Measurements from ENCODE around the gene PTH1R. TPM values are rescaled to one million over a fixed set of nuclear protein-coding genes. Genes with fewer than 3 reads are reported as not detected.

Gene PTH1R
- total RNA-seq, 1 experiment from 2014 or later: 1.0 TPM

DNA sequence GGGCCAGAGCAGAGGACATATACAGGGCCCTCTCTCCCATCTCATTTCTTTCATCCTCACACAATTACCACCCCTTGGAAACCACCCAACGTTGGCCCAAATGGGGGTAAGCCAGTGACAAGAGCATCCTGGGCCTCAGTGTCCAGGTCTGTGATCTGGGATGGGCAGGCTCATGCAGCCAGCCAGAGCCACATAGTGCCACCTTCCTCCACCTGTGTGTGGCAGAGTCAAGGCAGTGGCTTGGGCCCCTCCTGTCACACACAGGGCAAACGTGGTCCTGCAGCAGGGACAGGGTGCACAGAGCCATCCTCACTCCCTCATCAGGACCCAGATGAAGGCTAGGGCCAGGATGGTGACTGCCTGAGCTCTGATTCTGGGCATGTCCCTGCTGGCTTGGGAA, 12.0 kb upstream of the PTH1R start:
- Histone ChIP-seq H2AFZ (ENCODE audit: low read length) (no peak overlapping the region), H3K9me3 (ENCODE audit: control insufficient read depth, low read depth, low read length) (no peaks in the 10 kb centered on the region), H3K4me2 (ENCODE audit: insufficient read depth, insufficient read length, low read length) (no peak overlapping the region), H3K4me1 (ENCODE audit: insufficient read depth, low read length) (no peaks in the 10 kb centered on the region), H2AK5ac (ENCODE audit: insufficient read length, low read length) (no peak overlapping the region), H2BK12ac (ENCODE audit: insufficient read length, low read depth, low read length) (no peak overlapping the region), H3K14ac (ENCODE audit: insufficient read depth, low read length) (no peak overlapping the region), H3K4ac (ENCODE audit: low read depth, low read length) (no peak overlapping the region), H3T11ph (ENCODE audit: low read length) (no peak overlapping the region), H3K18ac (ENCODE audit: insufficient read length, low read depth, low read length) (no peak overlapping the region), H4K8ac (replicated peaks; ENCODE audit: insufficient read length, low read depth, low read length) (no peak overlapping the region), H3K27me3 (ENCODE audit: insufficient read depth, low read length) (no peaks in the 10 kb centered on the region), H3K56ac (ENCODE audit: insufficient read length, low read depth, low read length) (no peak overlapping the region), H2BK5ac (ENCODE audit: insufficient read length, low read length) (no peak overlapping the region), H3K79me2 (ENCODE audit: insufficient read depth, low read length) (no peaks in the 10 kb centered on the region), H2BK15ac (ENCODE audit: low read depth, low read length) (no peak overlapping the region), H4K5ac (ENCODE audit: insufficient read length, low read depth, low read length) (no peak overlapping the region), H2BK20ac (ENCODE audit: low read depth, low read length, poor library complexity, severe bottlenecking) (no peak overlapping the region), H4K91ac (ENCODE audit: insufficient read length, low read depth, low read length) (no peak overlapping the region), H3K23ac (ENCODE audit: insufficient read length, low read depth, low read length) (no peak overlapping the region), H3K23me2 (ENCODE audit: insufficient read length, low read depth, low read length, poor library complexity, severe bottlenecking) (no peaks in the 10 kb centered on the region), H3K79me1 (ENCODE audit: insufficient read depth, low read depth, low read length, poor library complexity, severe bottlenecking) (no peaks in the 10 kb centered on the region), H3K27ac (ENCODE audit: insufficient read length, low read depth, low read length) (no peak overlapping the region), H2BK120ac (ENCODE audit: low read depth, low read length, poor library complexity, severe bottlenecking) (no peak overlapping the region), H4K20me1 (ENCODE audit: control insufficient read depth, insufficient read depth, insufficient read length) (no peaks in the 10 kb centered on the region), H3K9ac (ENCODE audit: extremely low read depth, insufficient read length, low read length) (no peak overlapping the region)
- H3K36me3 Mint-ChIP-seq (ENCODE audit: insufficient read depth in 1 of 3, low read depth in 3 of 3): no peaks in the 10 kb centered on the region
- H3K27me3 Mint-ChIP-seq (ENCODE audit: low read depth): peaks cover 23% of the 10 kb centered on the region
- H3K4me3 Mint-ChIP-seq: no peak overlapping the region
- peaks cover 8 to 23% of the 10 kb centered on the region in 2 experiments for H3K4me1 Mint-ChIP-seq
- H3K27ac Mint-ChIP-seq: no peak overlapping the region
- TF ChIP-seq, protein P1, sequence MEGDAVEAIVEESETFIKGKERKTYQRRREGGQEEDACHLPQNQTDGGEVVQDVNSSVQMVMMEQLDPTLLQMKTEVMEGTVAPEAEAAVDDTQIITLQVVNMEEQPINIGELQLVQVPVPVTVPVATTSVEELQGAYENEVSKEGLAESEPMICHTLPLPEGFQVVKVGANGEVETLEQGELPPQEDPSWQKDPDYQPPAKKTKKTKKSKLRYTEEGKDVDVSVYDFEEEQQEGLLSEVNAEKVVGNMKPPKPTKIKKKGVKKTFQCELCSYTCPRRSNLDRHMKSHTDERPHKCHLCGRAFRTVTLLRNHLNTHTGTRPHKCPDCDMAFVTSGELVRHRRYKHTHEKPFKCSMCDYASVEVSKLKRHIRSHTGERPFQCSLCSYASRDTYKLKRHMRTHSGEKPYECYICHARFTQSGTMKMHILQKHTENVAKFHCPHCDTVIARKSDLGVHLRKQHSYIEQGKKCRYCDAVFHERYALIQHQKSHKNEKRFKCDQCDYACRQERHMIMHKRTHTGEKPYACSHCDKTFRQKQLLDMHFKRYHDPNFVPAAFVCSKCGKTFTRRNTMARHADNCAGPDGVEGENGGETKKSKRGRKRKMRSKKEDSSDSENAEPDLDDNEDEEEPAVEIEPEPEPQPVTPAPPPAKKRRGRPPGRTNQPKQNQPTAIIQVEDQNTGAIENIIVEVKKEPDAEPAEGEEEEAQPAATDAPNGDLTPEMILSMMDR (conservative IDR thresholded peaks at IDR 0.05): no peak
- no peak for DNase-seq
- no peaks in the 10 kb centered on the region for H3K9me3 Mint-ChIP-seq
- WGBS (ENCODE audit: extremely low coverage, insufficient read length, low lambda C conversion rate): no CpG with 5 or more reads among the region's 2 CpGs

Data from H9 (cell line).